ENCODE results near the gene SLC25A4.

DNA sequence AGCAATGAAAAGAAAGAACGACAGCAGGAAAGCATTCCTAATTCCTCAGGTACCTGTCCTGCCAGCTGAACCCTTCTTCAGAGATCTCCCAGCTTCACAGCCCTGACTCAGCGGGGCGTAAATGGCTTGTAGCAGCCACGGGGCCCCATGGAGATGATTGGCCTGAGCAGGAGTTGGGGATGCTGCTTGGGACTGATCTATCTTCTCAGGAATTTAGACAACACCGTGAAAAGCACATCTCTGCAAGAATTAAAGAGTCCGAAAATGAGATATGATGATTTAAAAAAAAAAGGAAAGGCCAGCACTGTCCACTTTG lies 22.5 kb upstream of the SLC25A4 start:
- TF ChIP-seq, protein P1, sequence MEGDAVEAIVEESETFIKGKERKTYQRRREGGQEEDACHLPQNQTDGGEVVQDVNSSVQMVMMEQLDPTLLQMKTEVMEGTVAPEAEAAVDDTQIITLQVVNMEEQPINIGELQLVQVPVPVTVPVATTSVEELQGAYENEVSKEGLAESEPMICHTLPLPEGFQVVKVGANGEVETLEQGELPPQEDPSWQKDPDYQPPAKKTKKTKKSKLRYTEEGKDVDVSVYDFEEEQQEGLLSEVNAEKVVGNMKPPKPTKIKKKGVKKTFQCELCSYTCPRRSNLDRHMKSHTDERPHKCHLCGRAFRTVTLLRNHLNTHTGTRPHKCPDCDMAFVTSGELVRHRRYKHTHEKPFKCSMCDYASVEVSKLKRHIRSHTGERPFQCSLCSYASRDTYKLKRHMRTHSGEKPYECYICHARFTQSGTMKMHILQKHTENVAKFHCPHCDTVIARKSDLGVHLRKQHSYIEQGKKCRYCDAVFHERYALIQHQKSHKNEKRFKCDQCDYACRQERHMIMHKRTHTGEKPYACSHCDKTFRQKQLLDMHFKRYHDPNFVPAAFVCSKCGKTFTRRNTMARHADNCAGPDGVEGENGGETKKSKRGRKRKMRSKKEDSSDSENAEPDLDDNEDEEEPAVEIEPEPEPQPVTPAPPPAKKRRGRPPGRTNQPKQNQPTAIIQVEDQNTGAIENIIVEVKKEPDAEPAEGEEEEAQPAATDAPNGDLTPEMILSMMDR (IDR thresholded peaks at IDR 0.05; ENCODE audit: insufficient read depth, low read depth, low read length) = no peak
- TF ChIP-seq EZH2 (IDR thresholded peaks at IDR 0.05; ENCODE audit: insufficient read depth, low read length) = no peak
